ENCODE measurements around the gene EXOSC9.

DNA sequence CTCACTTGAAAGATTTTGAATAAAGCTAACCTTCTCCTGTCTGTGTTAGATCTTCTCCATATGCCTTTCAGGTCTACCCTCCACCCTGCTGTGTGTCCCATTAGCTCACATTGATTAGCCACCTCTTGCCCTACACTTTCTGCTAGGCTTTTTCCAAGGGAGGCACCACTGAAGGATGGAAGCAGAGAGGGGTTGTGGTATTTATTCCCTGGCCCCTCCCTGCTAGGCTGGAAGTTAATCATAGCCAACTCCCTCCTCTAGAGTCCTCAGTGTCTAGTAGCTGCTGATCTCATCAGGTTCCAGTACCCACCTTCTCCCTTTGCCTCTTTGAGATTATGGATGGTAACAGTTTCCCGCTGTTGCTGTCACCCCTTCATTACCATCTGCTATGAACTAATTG is 27.2 kb upstream of the EXOSC9 start:
- TF ChIP-seq CTCF (IDR thresholded peaks at IDR 0.05; ENCODE audit: low read depth, low read length, missing input control) (no peak), NR2F2 (IDR thresholded peaks at IDR 0.05) (no peak), JUND (IDR thresholded peaks at IDR 0.05) (no peak), MAX (IDR thresholded peaks at IDR 0.05) (no peak), TAF1 (conservative IDR thresholded peaks at IDR 0.05) (no peak), RAD21 (IDR thresholded peaks at IDR 0.05) (no peak), SP1 (IDR thresholded peaks at IDR 0.05) (no peak), RXRA (IDR thresholded peaks at IDR 0.05) (no peak)
- TF ChIP-seq, protein P1, sequence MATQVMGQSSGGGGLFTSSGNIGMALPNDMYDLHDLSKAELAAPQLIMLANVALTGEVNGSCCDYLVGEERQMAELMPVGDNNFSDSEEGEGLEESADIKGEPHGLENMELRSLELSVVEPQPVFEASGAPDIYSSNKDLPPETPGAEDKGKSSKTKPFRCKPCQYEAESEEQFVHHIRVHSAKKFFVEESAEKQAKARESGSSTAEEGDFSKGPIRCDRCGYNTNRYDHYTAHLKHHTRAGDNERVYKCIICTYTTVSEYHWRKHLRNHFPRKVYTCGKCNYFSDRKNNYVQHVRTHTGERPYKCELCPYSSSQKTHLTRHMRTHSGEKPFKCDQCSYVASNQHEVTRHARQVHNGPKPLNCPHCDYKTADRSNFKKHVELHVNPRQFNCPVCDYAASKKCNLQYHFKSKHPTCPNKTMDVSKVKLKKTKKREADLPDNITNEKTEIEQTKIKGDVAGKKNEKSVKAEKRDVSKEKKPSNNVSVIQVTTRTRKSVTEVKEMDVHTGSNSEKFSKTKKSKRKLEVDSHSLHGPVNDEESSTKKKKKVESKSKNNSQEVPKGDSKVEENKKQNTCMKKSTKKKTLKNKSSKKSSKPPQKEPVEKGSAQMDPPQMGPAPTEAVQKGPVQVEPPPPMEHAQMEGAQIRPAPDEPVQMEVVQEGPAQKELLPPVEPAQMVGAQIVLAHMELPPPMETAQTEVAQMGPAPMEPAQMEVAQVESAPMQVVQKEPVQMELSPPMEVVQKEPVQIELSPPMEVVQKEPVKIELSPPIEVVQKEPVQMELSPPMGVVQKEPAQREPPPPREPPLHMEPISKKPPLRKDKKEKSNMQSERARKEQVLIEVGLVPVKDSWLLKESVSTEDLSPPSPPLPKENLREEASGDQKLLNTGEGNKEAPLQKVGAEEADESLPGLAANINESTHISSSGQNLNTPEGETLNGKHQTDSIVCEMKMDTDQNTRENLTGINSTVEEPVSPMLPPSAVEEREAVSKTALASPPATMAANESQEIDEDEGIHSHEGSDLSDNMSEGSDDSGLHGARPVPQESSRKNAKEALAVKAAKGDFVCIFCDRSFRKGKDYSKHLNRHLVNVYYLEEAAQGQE (IDR thresholded peaks at IDR 0.05) = no peak
